HEK293 (cell line): ENCODE results near the gene KSR1.

Experiments used
- CTCF ChIA-PET: fragments of 350-600 bp; formaldehyde crosslinking; extraction: SDS; loops from one replicate; lab custom pipeline; 2021; ENCODE audit warnings: antibody characterized with exemption; lab: Yijun Ruan, JAX
- POLR2A ChIA-PET: fragments of 300-600 bp; formaldehyde crosslinking; extraction: SDS; loops from one replicate; lab custom pipeline; 2020; ENCODE audit warnings: antibody characterized with exemption, inconsistent platforms; lab: Yijun Ruan, JAX
- H3K27ac ChIP-seq: fragments of 200-500 bp; sonication (Bioruptor generic); 2 replicates; pipeline ENCODE4 v1.5.1; 2014; ENCODE audit warnings: low read depth, low read length, control low read depth, inconsistent platforms; ENCODE audit errors: extremely low read depth
- H3K36me3 ChIP-seq, 2 experiments: fragments of 200-500 bp in 1 of 2; sonication (Bioruptor generic) in 1 of 2; 1 replicate in 1 of 2; 2 replicates in 1 of 2; pipeline ENCODE4 v1.5.1; 2014 to 2017; ENCODE audit warnings: inconsistent platforms in 2 of 2, low read length in 2 of 2; ENCODE audit not compliant: control insufficient read depth in 2 of 2, insufficient read depth in 1 of 2
- H3K4me1 ChIP-seq: fragments of 200-500 bp; sonication (Bioruptor generic); 2 replicates; pipeline ENCODE4 v1.5.1; 2014; ENCODE audit warnings: mild to moderate bottlenecking, low read length, inconsistent platforms; ENCODE audit not compliant: control insufficient read depth, insufficient read depth
- H3K4me3 ChIP-seq: 2 replicates; pipeline ENCODE4 v1.5.1; 2011; ENCODE audit warnings: low read depth, mild to moderate bottlenecking, control low read depth, low read length, moderate library complexity
- H3K9me3 ChIP-seq: fragments of 200-500 bp; sonication (Bioruptor generic); 2 replicates; pipeline ENCODE4 v1.5.1; 2014; ENCODE audit warnings: low read depth, low read length, inconsistent platforms; ENCODE audit not compliant: control insufficient read depth, insufficient read depth
- BCL11A ChIP-seq: fragments of 450-650 bp; formaldehyde crosslinking; IDR thresholded peaks from 2 replicates; pipeline ENCODE4 v1.5.1; 2016; ENCODE audit warnings: low read depth, missing biosample characterization, missing genetic modification characterization
- KLF1 ChIP-seq: fragments of 450-650 bp; formaldehyde crosslinking; IDR thresholded peaks from 2 replicates; pipeline ENCODE4 v1.5.1; 2016; ENCODE audit warnings: missing biosample characterization, missing genetic modification characterization
- KLF9 ChIP-seq: fragments of 450-650 bp; formaldehyde crosslinking; IDR thresholded peaks from 2 replicates; pipeline ENCODE4 v1.5.1; 2016; ENCODE audit warnings: missing biosample characterization, missing genetic modification characterization, low read depth
- REPIN1 ChIP-seq: fragments of 450-650 bp; formaldehyde crosslinking; IDR thresholded peaks from 2 replicates; pipeline ENCODE4 v1.5.1; 2017; ENCODE audit warnings: missing biosample characterization, missing genetic modification characterization, low read depth
- SP3 ChIP-seq: fragments of 450-650 bp; formaldehyde crosslinking; IDR thresholded peaks from 2 replicates; pipeline ENCODE4 v1.5.1; 2016; ENCODE audit warnings: missing biosample characterization, missing genetic modification characterization
- TRIM28 ChIP-seq: IDR thresholded peaks from 2 replicates; pipeline ENCODE4 v1.6.1; 2011; ENCODE audit warnings: low read length, control low read depth, borderline replicate concordance
- ZNF274 ChIP-seq, 2 experiments: fragments of 200-500 bp in 1 of 2; fragments of 450-650 bp in 1 of 2; sonication (Bioruptor generic) in 1 of 2; formaldehyde crosslinking in 1 of 2; IDR thresholded peaks; 2 replicates each; pipeline versions ENCODE4 v1.5.1 to v1.6.1; 2014 to 2016; ENCODE audit warnings: borderline replicate concordance in 1 of 2, inconsistent platforms in 1 of 2, low read length in 1 of 2, missing biosample characterization in 1 of 2, missing genetic modification characterization in 1 of 2
- ZNF335 ChIP-seq: fragments of 450-650 bp; formaldehyde crosslinking; conservative IDR thresholded peaks from 2 replicates; pipeline ENCODE4 v1.5.1; 2016; ENCODE audit warnings: missing biosample characterization, missing genetic modification characterization
- ZNF391 ChIP-seq: fragments of 450-650 bp; formaldehyde crosslinking; IDR thresholded peaks from 2 replicates; pipeline ENCODE4 v1.5.1; 2016; ENCODE audit warnings: low read depth, missing biosample characterization, missing genetic modification characterization, borderline replicate concordance
- ZNF404 ChIP-seq: fragments of 450-650 bp; formaldehyde crosslinking; IDR thresholded peaks from 2 replicates; pipeline ENCODE4 v1.5.1; 2017; ENCODE audit warnings: missing biosample characterization, missing genetic modification characterization
- ZNF600 ChIP-seq: fragments of 450-650 bp; formaldehyde crosslinking; IDR thresholded peaks from 2 replicates; pipeline ENCODE4 v1.5.1; 2016; ENCODE audit warnings: missing biosample characterization, missing genetic modification characterization
- ZNF626 ChIP-seq: fragments of 450-650 bp; sonication (Bioruptor Pico); formaldehyde crosslinking; IDR thresholded peaks from 2 replicates; pipeline ENCODE4 v1.5.1; 2018; ENCODE audit warnings: missing biosample characterization, missing genetic modification characterization, inconsistent platforms
- ZNF654 ChIP-seq: fragments of 450-650 bp; formaldehyde crosslinking; IDR thresholded peaks from 2 replicates; pipeline ENCODE4 v1.5.1; 2016; ENCODE audit warnings: low read depth, missing biosample characterization, missing genetic modification characterization
- TF ChIP-seq, protein P1 (sequence below): fragments of 450-650 bp; formaldehyde crosslinking; conservative IDR thresholded peaks from 2 replicates; pipeline ENCODE4 v1.5.1; 2016; ENCODE audit warnings: low read depth, missing biosample characterization, missing genetic modification characterization
- TF ChIP-seq, protein P2 (sequence below): fragments of 450-650 bp; formaldehyde crosslinking; IDR thresholded peaks from 2 replicates; pipeline ENCODE4 v1.5.1; 2016; ENCODE audit warnings: missing biosample characterization, missing genetic modification characterization
- TF ChIP-seq, protein P3 (sequence below): fragments of 450-650 bp; formaldehyde crosslinking; conservative IDR thresholded peaks from 2 replicates; pipeline ENCODE4 v1.5.1; 2016; ENCODE audit warnings: low read depth, missing biosample characterization, missing genetic modification characterization

Gene KSR1

DNA sequence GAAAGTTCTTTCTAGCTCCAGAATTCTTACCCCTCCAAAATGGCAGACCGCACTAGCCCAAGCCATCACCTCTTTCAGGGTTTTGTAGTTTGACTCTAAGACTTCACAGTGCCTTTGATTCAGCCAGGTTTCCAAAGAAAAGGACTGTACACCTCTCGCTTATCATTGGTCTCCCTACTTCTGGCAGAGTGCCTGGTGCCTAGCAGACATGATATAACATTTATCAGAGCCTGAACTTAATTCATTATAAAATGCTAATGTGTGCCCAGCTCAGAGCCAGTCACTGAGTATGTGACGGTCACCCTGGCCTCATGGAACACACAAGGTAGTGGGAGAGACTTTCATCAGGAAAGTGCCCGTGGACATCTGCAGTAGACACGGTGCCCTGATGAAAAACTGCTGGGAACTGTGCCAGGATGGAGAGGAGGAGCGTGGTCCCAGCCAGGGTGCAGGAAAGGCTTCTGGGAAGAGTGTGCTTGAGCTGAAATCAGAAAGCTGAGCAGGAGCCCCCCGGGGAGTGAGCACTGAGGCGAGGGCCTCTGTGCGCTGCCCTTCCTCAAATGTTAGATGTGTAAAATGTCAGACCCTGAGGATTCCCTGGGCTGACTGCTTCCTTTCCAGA is 140.4 kb downstream of the KSR1 start:
- H3K27ac ChIP-seq = no peak overlapping the region
- TF ChIP-seq ZNF274 (IDR thresholded peaks at IDR 0.05; ENCODE audit: low read length) (no peak), ZNF274 (tag by site-specific recombination; IDR thresholded peaks at IDR 0.05; ENCODE audit: borderline replicate concordance) (no peak), ZNF626 (tag by site-specific recombination) (no peak), ZNF654 (tag by site-specific recombination) (no peak), SP3 (no peak)
- TF ChIP-seq, protein P1, sequence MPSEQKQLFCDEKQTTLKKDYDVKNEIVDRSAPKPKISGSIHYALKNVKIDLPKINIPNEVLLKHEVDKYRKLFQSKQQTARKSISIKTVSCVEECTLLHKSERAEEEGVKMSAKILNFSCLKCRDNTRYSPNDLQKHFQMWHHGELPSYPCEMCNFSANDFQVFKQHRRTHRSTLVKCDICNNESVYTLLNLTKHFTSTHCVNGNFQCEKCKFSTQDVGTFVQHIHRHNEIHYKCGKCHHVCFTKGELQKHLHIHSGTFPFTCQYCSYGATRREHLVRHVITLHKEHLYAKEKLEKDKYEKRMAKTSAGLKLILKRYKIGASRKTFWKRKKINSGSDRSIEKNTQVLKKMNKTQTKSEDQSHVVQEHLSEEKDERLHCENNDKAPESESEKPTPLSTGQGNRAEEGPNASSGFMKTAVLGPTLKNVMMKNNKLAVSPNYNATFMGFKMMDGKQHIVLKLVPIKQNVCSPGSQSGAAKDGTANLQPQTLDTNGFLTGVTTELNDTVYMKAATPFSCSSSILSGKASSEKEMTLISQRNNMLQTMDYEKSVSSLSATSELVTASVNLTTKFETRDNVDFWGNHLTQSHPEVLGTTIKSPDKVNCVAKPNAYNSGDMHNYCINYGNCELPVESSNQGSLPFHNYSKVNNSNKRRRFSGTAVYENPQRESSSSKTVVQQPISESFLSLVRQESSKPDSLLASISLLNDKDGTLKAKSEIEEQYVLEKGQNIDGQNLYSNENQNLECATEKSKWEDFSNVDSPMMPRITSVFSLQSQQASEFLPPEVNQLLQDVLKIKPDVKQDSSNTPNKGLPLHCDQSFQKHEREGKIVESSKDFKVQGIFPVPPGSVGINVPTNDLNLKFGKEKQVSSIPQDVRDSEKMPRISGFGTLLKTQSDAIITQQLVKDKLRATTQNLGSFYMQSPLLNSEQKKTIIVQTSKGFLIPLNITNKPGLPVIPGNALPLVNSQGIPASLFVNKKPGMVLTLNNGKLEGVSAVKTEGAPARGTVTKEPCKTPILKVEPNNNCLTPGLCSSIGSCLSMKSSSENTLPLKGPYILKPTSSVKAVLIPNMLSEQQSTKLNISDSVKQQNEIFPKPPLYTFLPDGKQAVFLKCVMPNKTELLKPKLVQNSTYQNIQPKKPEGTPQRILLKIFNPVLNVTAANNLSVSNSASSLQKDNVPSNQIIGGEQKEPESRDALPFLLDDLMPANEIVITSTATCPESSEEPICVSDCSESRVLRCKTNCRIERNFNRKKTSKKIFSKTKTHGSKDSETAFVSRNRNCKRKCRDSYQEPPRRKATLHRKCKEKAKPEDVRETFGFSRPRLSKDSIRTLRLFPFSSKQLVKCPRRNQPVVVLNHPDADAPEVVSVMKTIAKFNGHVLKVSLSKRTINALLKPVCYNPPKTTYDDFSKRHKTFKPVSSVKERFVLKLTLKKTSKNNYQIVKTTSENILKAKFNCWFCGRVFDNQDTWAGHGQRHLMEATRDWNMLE = no peak
- TF ChIP-seq, protein P2, sequence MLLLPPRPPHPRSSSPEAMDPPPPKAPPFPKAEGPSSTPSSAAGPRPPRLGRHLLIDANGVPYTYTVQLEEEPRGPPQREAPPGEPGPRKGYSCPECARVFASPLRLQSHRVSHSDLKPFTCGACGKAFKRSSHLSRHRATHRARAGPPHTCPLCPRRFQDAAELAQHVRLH (tag by site-specific recombination) = no peak
- TF ChIP-seq, protein P3, sequence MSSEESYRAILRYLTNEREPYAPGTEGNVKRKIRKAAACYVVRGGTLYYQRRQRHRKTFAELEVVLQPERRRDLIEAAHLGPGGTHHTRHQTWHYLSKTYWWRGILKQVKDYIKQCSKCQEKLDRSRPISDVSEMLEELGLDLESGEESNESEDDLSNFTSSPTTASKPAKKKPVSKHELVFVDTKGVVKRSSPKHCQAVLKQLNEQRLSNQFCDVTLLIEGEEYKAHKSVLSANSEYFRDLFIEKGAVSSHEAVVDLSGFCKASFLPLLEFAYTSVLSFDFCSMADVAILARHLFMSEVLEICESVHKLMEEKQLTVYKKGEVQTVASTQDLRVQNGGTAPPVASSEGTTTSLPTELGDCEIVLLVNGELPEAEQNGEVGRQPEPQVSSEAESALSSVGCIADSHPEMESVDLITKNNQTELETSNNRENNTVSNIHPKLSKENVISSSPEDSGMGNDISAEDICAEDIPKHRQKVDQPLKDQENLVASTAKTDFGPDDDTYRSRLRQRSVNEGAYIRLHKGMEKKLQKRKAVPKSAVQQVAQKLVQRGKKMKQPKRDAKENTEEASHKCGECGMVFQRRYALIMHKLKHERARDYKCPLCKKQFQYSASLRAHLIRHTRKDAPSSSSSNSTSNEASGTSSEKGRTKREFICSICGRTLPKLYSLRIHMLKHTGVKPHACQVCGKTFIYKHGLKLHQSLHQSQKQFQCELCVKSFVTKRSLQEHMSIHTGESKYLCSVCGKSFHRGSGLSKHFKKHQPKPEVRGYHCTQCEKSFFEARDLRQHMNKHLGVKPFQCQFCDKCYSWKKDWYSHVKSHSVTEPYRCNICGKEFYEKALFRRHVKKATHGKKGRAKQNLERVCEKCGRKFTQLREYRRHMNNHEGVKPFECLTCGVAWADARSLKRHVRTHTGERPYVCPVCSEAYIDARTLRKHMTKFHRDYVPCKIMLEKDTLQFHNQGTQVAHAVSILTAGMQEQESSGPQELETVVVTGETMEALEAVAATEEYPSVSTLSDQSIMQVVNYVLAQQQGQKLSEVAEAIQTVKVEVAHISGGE (tag by site-specific recombination) = no peak
- CTCF ChIA-PET = interaction anchor here (1.3 to 3.4 kb wide), 6 partner anchors 10 to 359 kb away, joined by 5 to 18 read pairs (median 7); no protein-coding TSS in a partner anchor
- H3K4me3 ChIP-seq = no peak overlapping the region
- POLR2A ChIA-PET = interaction anchor here (1.0 to 1.1 kb wide), 3 partner anchors 9 to 141 kb away, joined by 3 to 5 read pairs (median 4); partner anchors contain the start of gene KSR1
- H3K4me1 ChIP-seq = no peaks in the 10 kb centered on the region
- peaks cover 0 to 61% of the 10 kb centered on the region in 2 experiments; a peak in 1 of 3 replicates for H3K36me3 ChIP-seq
- no peaks in the 10 kb centered on the region for H3K9me3 ChIP-seq

DNA sequence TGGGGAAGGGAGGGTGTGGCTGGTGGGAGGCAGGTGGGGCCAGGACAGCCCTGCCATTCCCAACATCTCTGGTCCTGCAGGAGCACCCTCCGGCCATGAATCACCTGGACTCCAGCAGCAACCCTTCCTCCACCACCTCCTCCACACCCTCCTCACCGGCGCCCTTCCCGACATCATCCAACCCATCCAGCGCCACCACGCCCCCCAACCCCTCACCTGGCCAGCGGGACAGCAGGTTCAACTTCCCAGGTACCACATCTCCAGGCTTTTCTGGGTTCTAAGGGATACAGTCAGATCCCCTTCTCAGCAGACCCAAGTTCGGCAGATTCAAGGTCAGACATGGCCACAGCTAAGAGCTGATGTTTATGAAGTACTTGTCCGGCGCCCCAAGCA is 140.9 kb downstream of the KSR1 start:
- H3K27ac ChIP-seq = no peak overlapping the region
- CTCF ChIA-PET = interaction anchor here (1.0 to 8.6 kb wide), 12 partner anchors 11 to 360 kb away, joined by 3 to 115 read pairs (median 7); partner anchors contain the start of gene KSR1
- 0 out of 2 replicates have a peak, but pooled peaks have one; percentile 23 for TF ChIP-seq KLF9 (tag by site-specific recombination)
- TF ChIP-seq ZNF404 (tag by site-specific recombination) = no peak
- TF ChIP-seq KLF1 (tag by site-specific recombination) = 0 out of 2 replicates have a peak, but pooled peaks have one; percentile 34
- TF ChIP-seq TRIM28 = no peak
- TF ChIP-seq REPIN1 (tag by site-specific recombination) = no peak
- no peak for TF ChIP-seq ZNF335 (tag by site-specific recombination)
- no peak for TF ChIP-seq BCL11A
- TF ChIP-seq ZNF600 = no peak
- TF ChIP-seq ZNF391 (tag by site-specific recombination) = no peak
- TF ChIP-seq, all 188 proteins: peak for 2
- POLR2A ChIA-PET = interaction anchor here (0.9 to 1.0 kb wide), 2 partner anchors 17 to 243 kb away, joined by 3 to 4 read pairs; no protein-coding TSS in a partner anchor
- Histone ChIP-seq H3K4me1 (no peaks in the 10 kb centered on the region), H3K36me3 (peaks cover 0 to 59% of the 10 kb centered on the region in 2 experiments; a peak in 1 of 3 replicates), H3K9me3 (no peaks in the 10 kb centered on the region), H3K4me3 (no peak overlapping the region)
